Stimulated activated CD8-positive, alpha-beta memory T cell treated with anti-CD3 and anti-CD28 coated beads, Interleukin-2, amount 100 ng/mL, for 1 hour (primary cell): ENCODE measurements around the gene PHLPP1.
"Not testable (repeated sequence)": the region's sequence is repeated elsewhere in the genome, so short reads cannot be mapped to it uniquely, and the experiment has no call there.

ENCODE experiments used
- DNase-seq, 2 donors: peaks; one replicate each; pipeline ENCODE4 v3.0.0-alpha.2; 2020; ENCODE audit warnings: low read depth in 2 of 2

Gene PHLPP1

DNA sequence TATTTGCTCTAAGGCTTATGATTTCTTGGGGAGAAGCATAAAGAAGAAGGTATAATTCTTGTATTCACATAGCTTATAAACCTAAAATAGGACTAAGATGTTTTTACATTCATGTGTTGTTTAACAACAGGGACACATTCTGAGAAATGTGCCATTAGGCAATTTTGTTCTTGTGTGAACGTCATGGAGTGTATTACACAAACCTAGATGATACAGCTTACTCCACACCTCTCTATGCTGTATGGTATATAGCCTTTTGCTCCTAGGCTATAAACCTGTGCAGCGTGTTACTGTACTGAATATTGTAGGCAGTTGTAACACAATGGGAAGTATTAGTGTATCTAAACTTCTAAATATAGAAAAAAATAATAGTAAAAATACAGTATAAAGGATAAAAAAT lies 92.1 kb downstream of the PHLPP1 start:
- no peak for DNase-seq

DNA sequence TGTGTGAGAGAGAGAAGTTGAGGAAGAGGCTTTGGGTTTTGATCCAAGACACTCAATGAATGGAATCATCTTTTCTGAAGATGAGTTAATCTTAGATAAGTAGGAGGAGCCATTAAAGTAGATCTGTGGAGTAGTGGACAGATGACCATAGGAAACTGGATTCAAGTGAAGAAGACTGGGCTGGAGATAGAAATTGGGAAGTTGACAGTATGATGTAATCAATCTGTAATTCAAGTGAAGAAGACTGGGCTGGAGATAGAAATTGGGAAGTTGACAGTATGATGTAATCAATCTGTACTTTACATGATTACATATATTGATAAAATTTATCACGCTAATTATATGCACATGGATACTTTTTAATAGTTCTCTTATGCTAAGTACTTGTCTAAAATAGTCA lies 92.8 kb downstream of the PHLPP1 start:
- DNase-seq: no peak

DNA sequence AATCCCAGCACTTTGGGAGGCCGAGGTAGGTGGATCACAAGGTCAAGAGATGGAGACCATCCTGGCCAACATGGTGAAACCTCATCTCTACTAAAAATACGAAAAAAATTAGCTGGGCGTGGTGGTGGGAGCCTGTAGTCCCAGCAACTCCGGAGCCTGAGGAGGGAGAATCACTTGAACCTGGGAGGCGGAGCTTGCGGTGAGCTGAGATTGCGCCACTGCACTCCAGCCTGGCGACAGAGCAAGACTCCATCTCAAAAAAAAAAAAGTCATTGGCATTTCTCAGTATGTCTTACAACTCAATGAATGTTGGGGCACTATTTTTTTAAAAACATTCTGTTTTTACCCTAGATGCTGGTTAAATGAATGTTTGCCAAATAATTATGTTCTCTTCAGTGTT lies 94.1 kb downstream of the PHLPP1 start:
- not testable (repeated sequence) for DNase-seq

DNA sequence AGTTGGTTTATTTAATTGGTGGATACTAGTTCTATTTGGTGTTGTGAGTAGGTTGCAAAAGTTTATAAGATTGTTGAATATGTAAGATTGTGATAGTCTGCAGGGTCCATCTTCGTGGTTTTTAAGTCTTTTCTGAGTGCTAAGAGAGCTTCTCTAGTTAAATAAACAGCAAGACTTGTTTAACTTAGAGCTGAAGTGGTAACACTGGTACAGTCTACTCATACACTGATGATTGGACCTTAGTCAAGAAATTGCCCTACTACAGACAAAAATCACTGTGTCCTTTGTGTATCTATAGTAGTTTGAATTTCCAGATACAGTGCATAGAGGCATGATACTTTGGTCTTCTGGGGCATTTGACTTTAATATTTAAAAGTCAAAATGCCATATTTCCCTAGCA lies 94.6 kb downstream of the PHLPP1 start:
- no peak for DNase-seq

DNA sequence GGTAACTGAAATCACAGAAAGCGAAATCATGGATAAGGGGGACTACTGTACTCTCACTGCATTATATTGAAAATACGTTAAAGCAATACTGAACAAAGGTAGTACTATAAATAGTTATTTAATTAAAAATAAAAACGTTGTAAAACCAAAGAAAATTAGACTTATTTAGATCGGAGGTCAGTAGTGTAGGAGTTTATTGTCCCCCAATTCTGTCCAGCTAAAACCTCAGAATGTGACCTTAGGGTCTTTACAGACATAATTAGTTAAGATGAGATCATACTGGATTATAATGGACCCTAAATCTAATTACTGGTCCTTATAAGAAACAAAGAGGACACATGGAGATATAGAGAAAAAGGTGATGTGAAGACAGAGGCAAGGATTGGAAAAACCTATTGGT lies 95.3 kb downstream of the PHLPP1 start:
- no peak for DNase-seq

DNA sequence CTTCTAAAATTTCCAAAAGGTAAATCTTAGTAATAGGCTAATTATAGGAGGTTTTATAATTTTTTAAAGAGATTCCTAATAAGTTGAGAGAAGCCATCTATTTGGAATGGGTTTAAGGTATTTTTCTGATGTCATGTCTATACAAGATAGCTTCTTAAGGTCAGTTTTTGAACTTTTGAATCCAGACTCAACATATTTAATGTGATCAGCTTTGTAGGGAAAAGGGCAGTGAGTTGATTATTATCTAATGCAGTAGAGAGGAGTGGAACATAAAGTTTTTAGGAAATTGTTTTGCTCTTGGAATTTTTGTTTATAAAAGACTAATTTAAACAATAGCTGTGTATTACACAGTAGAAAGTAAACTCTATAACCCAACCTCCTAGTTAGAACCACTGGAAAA lies 96.3 kb downstream of the PHLPP1 start:
- no peak for DNase-seq

DNA sequence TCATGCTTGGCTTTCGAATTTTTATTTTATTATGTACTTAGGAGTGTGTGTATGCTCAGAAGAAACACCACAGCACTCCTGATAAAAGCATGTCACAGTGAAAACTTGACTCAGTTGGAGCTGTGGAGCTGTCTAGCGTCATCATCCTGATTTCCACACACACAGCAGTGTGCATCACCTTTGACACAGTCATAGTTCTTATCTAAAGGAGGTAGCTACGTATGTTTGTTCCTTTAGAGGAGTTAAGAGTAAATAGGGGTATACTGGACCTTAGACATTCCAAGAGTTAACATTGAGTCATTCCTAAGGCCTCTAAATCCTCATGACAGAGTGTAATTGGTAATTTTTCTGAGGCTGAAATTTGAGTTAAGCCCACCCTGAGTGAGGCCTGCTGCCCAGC lies 96.9 kb downstream of the PHLPP1 start:
- DNase-seq: no peak

DNA sequence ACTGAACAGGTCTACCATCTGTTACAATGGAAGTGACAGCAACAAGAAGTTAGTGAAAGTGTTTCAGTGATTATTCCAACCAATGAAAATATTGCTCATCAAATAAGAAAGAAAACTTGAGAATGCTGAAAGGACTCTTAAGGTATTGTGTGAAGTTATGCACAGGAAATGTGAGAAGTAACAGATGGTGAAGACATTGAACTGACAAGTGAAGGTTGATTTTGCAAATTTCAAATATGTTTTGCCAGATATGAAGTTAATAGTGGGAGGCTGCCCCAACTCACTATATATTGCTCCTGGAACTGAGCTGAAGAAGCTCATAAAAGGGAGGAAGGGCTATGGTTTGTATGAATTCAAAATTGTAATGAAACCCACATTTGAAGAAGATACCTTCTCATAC lies 97.5 kb downstream of the PHLPP1 start:
- no peak for DNase-seq

DNA sequence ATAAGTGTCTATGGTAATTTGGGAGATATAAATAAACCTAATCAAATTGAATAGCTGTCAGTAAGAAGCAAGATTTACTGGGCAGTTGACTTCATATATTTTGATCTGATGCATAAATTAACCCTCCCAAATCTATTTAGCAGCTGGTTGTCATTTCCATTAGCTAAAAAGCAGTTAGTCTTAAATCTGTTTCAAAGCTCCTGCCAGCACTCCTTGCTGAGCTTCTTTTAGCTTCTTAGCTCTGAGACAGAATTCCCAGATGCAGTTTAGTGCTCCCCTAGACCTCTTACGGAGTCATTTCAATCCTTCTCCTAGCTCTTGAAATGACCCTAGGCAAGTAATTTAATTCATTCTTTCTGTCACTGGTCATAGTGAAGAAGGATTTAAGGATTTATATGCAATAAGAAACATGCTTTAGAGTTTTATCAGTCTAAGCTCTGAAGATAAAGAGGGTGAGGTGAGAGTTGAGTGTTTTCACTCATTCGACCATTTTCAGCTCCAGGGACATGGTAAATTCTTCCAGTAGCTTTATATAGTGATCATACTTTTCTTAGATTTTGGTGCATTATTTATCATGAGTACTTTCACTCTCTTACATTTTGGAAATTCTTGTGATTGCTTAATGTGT lies 98.9 kb downstream of the PHLPP1 start:
- DNase-seq: no peak

DNA sequence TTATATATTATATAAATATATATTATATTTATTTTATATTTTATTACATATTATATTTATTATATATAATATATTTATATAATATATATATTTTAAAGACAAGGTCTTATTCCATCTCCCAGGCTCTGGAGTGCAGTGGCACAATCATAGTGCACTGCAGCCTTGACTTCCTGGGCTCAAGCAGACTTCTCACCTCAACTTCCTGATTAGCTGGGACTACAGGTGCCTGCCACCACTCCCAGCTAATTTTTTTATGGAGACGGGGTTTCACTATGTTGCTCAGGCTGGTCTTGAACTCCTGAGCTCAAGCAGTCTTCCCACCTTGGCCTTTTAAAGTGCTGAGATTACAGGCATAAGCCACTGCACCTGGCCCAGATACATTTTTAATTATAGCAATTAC lies 110.0 kb downstream of the PHLPP1 start:
- no peak for DNase-seq

DNA sequence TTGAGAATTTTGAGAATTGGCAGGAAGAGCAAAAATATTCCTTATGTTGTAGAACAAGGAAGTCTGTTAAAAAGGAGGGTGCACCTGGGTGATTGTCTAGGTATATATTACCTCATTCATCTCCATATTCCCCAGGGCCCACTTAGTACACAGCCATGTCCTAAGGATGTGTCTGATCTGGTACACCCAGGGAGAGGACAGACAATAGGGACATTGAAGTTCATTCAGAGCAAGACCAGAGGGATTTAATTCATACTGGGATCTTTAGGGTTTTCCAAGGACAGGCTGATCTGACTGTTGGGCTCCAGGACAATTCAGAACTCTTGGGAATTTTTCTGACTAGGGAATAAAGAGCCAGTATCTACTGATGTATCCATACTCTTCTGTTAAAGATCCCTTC lies 112.1 kb downstream of the PHLPP1 start:
- no peak for DNase-seq

DNA sequence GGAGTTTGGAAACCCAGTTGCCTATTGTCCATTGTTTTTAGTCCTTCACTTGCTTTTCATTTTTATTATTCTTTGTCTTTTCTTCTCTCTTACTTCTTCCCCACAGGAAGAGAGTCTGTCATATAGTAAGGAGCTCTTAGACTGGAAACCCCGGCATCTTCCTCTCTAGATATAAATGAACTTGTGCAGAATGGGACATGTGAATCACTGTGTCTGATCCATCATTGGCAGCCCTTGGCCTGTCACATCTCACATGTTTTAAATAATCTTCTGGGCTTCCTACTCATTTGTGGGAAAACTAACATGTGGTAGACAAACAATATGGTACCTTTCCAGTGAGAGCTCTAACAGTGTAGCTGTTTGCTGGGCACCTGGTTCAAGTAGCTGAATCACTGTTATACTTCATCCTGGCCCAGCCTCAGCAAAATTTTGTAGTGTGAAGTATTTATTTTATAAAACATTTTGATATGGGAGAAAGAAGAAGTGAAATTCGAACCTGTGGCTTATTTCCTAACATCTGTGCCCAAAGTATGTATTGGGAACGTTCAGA lies 112.8 kb downstream of the PHLPP1 start:
- DNase-seq: no peak

DNA sequence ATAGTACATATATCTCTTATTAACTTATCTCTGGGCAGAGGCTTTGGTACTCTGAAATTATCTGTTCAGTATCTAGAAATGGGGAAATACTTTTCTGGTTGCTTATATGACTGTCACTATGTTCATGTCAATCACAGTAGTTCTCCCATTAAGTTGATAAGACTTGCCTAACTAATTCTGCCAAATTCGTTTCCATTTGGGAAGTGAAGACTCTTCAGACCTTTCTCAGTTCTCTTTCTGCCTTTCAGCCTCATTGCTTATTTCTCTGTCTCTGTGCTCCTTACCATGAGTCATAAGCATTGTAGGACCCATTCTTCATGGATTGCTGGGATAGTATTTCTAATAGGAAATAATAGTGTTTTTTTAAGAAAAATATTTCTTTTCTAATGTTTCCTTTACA lies 113.5 kb downstream of the PHLPP1 start:
- no peak for DNase-seq

DNA sequence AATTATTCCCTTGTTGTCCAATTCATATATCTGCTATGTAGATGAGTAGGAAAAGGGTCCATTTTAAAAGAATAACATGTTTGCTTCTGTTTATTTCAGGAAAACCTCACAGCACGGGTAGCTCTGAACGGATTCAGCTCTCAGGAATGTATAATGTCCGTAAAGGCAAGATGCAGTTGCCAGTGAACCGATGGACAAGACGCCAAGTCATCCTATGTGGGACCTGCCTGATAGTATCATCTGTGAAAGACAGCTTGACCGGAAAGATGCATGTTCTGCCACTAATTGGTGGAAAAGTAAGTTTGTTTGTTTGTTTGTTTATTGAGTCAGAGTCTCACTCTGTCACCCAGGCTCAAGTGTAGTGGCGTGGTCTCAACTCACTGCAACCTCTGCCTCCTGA lies 114.6 kb downstream of the PHLPP1 start:
- DNase-seq: no peak

DNA sequence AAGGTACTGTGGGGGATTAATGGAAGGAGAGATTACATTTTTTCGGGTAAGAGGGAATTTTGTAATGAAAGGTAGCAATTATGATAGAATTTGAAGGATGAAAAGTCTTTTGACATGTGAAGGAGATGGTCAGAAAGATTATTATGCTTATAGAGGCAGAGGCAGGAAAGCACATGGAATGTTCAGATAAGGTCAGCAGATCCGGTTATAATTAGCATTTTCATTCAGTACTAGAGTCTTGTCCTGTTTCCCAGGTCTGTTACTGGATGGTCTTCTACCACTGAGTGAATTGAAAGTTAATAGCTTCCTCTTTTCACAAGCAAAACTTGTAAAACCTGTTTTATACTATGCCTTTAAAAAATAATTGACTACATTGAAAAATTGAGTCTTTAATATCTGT lies 116.9 kb downstream of the PHLPP1 start:
- DNase-seq: no peak

DNA sequence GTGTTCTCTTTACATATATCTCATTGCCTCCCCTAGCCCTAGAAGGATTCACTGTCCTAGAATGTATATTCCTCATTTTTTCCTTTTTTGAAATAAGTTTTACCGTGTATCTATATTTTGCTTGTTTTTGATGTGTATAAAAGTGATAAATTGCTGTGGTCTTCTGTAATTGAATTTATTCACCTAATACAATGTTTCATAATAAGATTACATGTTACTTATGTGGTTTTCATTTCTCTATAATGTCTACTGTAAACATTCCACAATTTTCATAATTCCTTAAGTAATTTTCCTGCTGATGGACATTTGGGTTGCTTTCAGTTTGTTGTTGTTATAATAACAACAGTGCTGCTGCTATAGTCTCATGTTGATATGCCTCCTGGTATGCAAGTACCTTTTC lies 118.2 kb downstream of the PHLPP1 start:
- no peak for DNase-seq

DNA sequence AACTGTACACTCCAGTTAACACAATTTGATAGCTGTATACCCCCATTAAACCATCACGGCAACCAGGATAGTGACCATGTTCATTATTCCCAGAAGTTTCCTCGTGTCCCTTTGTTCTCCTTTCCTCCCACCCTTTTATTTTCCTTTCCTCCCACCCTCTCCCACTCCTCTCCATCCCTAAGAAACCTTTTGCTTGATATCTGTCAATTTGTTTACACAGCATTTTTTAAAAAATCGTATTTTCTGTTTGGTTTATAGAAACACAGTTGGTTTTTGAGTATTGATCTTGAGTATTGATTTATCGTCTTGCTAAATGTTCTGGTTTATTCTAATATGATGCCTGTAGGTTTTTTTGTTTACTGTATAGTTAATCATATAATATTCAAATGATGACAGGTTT lies 119.4 kb downstream of the PHLPP1 start:
- no peak for DNase-seq

DNA sequence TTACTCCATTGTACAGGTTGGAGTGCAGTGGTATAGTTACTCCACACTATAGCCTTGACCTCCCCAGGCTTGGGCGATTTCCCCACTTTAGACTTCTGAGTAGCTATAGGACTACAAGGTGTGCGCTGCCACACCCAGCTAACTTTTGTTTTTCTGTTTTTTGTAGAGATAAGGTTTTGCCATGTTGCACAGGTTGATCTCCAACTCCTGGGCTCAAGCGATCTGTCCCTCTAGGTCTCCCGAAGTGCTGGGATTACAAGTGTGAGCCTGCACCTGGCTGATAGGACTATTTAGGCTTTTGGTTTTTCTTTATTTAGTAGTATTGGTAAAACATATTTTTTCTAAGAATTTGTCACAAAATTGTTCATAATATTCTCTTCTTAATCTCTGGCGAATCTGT lies 121.7 kb downstream of the PHLPP1 start:
- DNase-seq: no peak

DNA sequence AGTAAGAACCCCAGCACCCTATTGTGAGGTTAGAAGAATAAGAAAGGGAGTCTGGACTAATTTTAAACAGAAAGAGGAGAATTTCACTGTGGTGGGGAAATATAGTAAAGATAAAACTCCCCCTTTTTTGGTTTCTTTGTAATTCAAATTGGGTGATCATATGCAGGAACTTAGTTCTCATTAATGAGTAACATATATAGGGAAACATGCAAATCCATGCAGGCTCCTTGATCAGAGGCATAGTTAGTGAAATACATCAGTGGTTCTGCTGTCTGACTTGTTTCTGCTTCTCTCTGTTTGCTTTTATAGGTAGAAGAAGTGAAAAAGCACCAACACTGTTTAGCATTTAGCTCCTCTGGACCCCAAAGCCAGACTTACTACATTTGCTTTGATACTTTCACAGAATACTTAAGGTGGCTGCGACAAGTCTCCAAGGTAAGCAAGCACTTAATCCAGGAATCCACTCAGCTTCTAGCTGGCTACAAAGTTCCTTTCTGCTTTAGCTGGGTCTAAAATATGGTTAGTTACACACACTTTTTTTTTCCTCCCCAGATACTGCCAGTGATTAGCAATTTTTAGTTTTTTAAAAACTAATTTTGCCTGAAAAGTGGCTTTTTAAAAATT lies 123.2 kb downstream of the PHLPP1 start:
- no peak for DNase-seq

DNA sequence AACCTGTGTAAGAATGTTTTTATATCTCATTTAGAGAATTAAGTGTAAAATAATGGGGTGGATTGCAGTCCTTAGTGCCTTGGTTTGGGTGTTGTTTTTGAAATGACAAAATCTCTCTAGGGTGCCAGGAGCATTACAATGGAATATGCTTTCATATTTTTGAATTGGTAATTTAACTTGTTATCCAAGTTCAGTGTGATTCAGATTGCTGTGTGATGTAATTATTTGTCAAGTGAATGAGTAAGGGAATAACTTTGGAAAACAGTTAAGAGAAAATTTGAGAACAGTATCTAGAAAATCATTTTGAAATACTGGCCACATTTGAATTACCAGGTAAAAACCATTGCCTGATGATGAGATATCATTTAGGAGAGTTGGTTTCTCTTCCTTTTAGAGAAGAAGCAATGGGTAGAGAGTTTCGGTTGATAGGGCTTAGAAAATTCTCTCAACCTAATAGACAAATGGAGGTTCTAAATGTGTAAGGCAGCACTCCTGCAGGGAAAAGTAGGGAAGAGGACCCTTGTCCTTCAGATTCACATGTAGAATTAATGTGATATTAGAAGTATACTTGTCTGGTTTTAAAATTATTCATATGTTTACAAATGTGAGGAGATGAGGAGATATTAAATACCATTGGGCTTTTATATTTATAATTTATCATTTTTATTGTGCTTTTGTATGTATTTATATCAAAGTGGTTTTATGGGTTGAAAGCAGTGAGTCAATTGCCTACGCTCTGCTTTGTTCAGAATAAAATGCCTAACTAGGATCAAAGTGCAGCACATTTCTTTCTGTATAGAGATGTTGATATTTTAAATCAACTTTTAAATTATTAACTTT lies 124.8 kb downstream of the PHLPP1 start:
- DNase-seq: no peak

DNA sequence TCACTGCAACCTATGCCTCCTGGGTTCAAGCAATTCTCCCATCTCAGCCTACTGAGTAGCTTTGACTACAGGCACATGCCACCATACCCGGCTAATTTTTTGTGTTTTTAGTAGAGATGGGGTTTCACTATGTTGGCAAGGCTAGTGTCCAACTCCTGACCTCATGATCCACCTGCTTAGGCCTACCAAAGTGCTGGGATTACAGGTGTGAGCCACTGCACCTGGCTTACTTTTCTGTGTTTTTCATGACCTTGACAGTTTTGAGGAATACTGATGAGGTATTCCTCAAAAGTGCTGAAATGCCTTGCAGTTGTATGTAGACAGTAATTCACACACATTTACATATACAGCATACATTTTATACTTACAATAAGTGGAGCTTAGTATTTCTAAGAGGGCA lies 126.1 kb downstream of the PHLPP1 start:
- DNase-seq: no peak

DNA sequence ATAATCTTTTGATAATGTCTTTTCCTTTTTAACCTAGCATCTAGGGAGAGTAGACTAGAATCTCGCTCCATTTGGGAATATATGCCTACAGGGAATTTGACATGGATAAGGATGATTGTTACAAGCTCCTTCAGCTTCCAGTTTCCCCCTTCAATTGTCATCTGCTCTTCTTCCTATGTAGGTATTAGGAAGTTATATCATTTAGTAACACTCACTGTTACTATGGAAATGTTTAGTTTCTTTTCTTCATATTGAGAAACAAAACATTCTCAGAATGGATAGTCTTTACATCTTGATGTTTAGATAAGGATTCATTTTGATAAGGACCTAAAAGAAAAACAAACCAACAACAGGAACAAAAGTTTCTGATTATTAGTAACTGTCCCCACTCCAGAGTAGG lies 127.6 kb downstream of the PHLPP1 start:
- no peak for DNase-seq
